PC-9 (cell line): ENCODE results near the gene SPEM2. TPM values are rescaled to one million over a fixed set of nuclear protein-coding genes. Genes with fewer than 3 reads are reported as not detected.

Experiments
- BruUV-seq: library from RNA; stranded (reverse); fragments of 400-500 nt; replicated peaks from 2 replicates; lab custom pipeline; 2021; lab: Mats Ljungman, UMichigan
- CTCF ChIA-PET: fragments of 300-600 bp; sonication (Branson Sonifier 250); formaldehyde crosslinking; loops from one replicate; lab custom pipeline; 2022; ENCODE audit warnings: antibody characterized with exemption; lab: Charles Lee
- POLR2A ChIA-PET: fragments of 300-600 bp; sonication (Branson Sonifier 250); formaldehyde crosslinking; loops from one replicate; lab custom pipeline; 2022; ENCODE audit warnings: antibody characterized with exemption; ENCODE audit not compliant: unreplicated experiment; lab: Charles Lee
- DNase-seq, 2 experiments: peaks; one replicate each; pipeline versions ENCODE4 v3.0.0 to v3.0.0-alpha.2; 2015 to 2022; ENCODE audit warnings: mixed read lengths in 1 of 2
- H2AFZ ChIP-seq: fragments of 200-600 bp; sonication (generic); 2 replicates; pipeline ENCODE4 v1.8.1; 2017; ENCODE audit warnings: antibody characterized with exemption
- H3F3A ChIP-seq: fragments of 200-600 bp; sonication (generic); 2 replicates; pipeline ENCODE4 v1.8.1; 2017; ENCODE audit warnings: antibody characterized with exemption, mild to moderate bottlenecking, low read depth; ENCODE audit not compliant: insufficient read depth
- H3K27ac ChIP-seq: fragments of 200-600 bp; sonication (generic); 2 replicates; pipeline ENCODE4 v1.6.1; 2016; ENCODE audit warnings: mixed run types
- H3K27me3 ChIP-seq: fragments of 200-600 bp; sonication (generic); 2 replicates; pipeline ENCODE4 v1.6.1; 2016; ENCODE audit warnings: low read depth, mixed run types; ENCODE audit not compliant: insufficient read depth
- H3K36me3 ChIP-seq: fragments of 200-600 bp; sonication (generic); 2 replicates; pipeline ENCODE4 v1.6.1; 2016; ENCODE audit warnings: low read depth, mixed run types
- H3K4me1 ChIP-seq: fragments of 200-600 bp; sonication (generic); replicated peaks from 2 replicates; pipeline ENCODE4 v1.6.1; 2016; ENCODE audit warnings: mixed run types; ENCODE audit not compliant: insufficient read depth
- H3K4me2 ChIP-seq: fragments of 200-600 bp; sonication (generic); 2 replicates; pipeline ENCODE4 v1.6.1; 2017; ENCODE audit warnings: mixed run types
- H3K4me3 ChIP-seq: fragments of 200-600 bp; sonication (generic); 2 replicates; pipeline ENCODE4 v1.6.1; 2016; ENCODE audit warnings: mixed run types
- H3K79me2 ChIP-seq: fragments of 200-600 bp; sonication (generic); 2 replicates; pipeline ENCODE4 v1.6.1; 2017; ENCODE audit warnings: low read depth, mixed run types
- H3K9me2 ChIP-seq: fragments of 200-600 bp; sonication (generic); 2 replicates; pipeline ENCODE4 v1.8.1; 2017; ENCODE audit warnings: mild to moderate bottlenecking; ENCODE audit not compliant: insufficient read depth
- H3K9me3 ChIP-seq: fragments of 200-600 bp; sonication (generic); 2 replicates; pipeline ENCODE4 v1.8.1; 2016; ENCODE audit warnings: low read depth; ENCODE audit not compliant: insufficient read depth
- H4K20me1 ChIP-seq: fragments of 200-600 bp; sonication (generic); 2 replicates; pipeline ENCODE4 v1.8.1; 2017; ENCODE audit not compliant: insufficient read depth
- EZH2 ChIP-seq: fragments of 200-600 bp; sonication (generic); IDR thresholded peaks from 2 replicates; pipeline ENCODE4 v1.8.0; 2017; ENCODE audit warnings: antibody characterized with exemption, low read depth
- intact Hi-C: fragments of 100-400 bp; cut with micrococcal nuclease; formaldehyde crosslinking; loops from one replicate; pipeline ENCODE4 v1.10.0; 2022; ENCODE audit not compliant: unreplicated experiment
- total RNA-seq: library from RNA; stranded (reverse); gene quantifications from 2 replicates; pipeline ENCODE4 v1.2.3, GENCODE V29; 2021
- TF ChIP-seq, protein P1 (sequence below): fragments of 200-600 bp; sonication (generic); conservative IDR thresholded peaks from 2 replicates; pipeline ENCODE4 v1.6.1; 2017; ENCODE audit warnings: mixed run types, antibody characterized with exemption, mild to moderate bottlenecking, moderate library complexity

SPEM2 gene
- total RNA-seq, 1 experiment from 2014 or later = 0.50 TPM

- CTCF ChIA-PET = interaction anchor here (0.5 to 1.1 kb wide), 2 partner anchors 13 to 660 kb away, joined by 3 read pairs; no protein-coding TSS in a partner anchor
- peak overlapping the region; percentile 78 for H2AFZ ChIP-seq
- no peaks in the 10 kb centered on the region for H3K36me3 ChIP-seq
- no peaks in the 10 kb centered on the region for H3K9me2 ChIP-seq
- H3K4me3 ChIP-seq = peak overlapping the region; percentile 71
- H3K27ac ChIP-seq = no peak overlapping the region
- DNase-seq = peak in 1 of 2 experiments; percentile 51
- TF ChIP-seq, protein P1, sequence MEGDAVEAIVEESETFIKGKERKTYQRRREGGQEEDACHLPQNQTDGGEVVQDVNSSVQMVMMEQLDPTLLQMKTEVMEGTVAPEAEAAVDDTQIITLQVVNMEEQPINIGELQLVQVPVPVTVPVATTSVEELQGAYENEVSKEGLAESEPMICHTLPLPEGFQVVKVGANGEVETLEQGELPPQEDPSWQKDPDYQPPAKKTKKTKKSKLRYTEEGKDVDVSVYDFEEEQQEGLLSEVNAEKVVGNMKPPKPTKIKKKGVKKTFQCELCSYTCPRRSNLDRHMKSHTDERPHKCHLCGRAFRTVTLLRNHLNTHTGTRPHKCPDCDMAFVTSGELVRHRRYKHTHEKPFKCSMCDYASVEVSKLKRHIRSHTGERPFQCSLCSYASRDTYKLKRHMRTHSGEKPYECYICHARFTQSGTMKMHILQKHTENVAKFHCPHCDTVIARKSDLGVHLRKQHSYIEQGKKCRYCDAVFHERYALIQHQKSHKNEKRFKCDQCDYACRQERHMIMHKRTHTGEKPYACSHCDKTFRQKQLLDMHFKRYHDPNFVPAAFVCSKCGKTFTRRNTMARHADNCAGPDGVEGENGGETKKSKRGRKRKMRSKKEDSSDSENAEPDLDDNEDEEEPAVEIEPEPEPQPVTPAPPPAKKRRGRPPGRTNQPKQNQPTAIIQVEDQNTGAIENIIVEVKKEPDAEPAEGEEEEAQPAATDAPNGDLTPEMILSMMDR = no peak
- TF ChIP-seq EZH2 = no peak
- H4K20me1 ChIP-seq = no peaks in the 10 kb centered on the region
- H3F3A ChIP-seq = peaks cover 13% of the 10 kb centered on the region; the same call in 1 of the 2 replicates
- peaks cover 8% of the 10 kb centered on the region; the same call in 1 of the 2 replicates for H3K79me2 ChIP-seq
- H3K9me3 ChIP-seq = no peaks in the 10 kb centered on the region
- intact Hi-C loops = no loop called here
- POLR2A ChIA-PET = interaction anchor here (0.7 to 1.1 kb wide), 3 partner anchors 19 to 247 kb away, joined by 15 to 26 read pairs (median 21); partner anchors contain the start of gene ZBTB4
- BruUV-seq = no TSS peak
- H3K27me3 ChIP-seq = no peaks in the 10 kb centered on the region
- H3K4me2 ChIP-seq = peak overlapping the region; percentile 90
- peaks cover 19% of the 10 kb centered on the region for H3K4me1 ChIP-seq
Measured at GRCh38 chr17:7440113-7440833, 14.9 kb downstream of the SPEM2 start.

GRCh38 chr17:7440834-7441195 lies 15.4 kb downstream of the SPEM2 start:
- ChIA-PET CTCF (interaction anchor here (0.5 to 1.1 kb wide), 6 partner anchors 10 to 660 kb away, joined by 3 to 10 read pairs (median 3); no protein-coding TSS in a partner anchor), POLR2A (interaction anchor here (1.1 kb wide), 1 partner anchor 39 kb away, joined by 26 read pairs; the partner anchor contains the start of gene ZBTB4)
- H3F3A ChIP-seq = peaks cover 9% of the 10 kb centered on the region; the same call in 1 of the 2 replicates
- no peak for DNase-seq
- no peak for TF ChIP-seq EZH2
- TF ChIP-seq, protein P1 = no peak
- H3K36me3 ChIP-seq = no peaks in the 10 kb centered on the region
- peak overlapping the region; percentile 90; the same call in 1 of the 2 replicates for H3K4me2 ChIP-seq
- H3K79me2 ChIP-seq = peaks cover 8% of the 10 kb centered on the region; the same call in 1 of the 2 replicates
- no peaks in the 10 kb centered on the region for H3K9me3 ChIP-seq
- H3K4me1 ChIP-seq = peaks cover 19% of the 10 kb centered on the region
- BruUV-seq = no TSS peak
- H4K20me1 ChIP-seq = no peaks in the 10 kb centered on the region
- no peaks in the 10 kb centered on the region for H3K27me3 ChIP-seq
- H2AFZ ChIP-seq = no peak overlapping the region
- intact Hi-C loops = no loop called here
- H3K9me2 ChIP-seq = no peaks in the 10 kb centered on the region
- H3K27ac ChIP-seq = no peak overlapping the region
- H3K4me3 ChIP-seq = no peak overlapping the region

- BruUV-seq = no TSS peak
- CTCF ChIA-PET = interaction anchor here (0.5 to 1.1 kb wide), 7 partner anchors 10 to 659 kb away, joined by 3 to 10 read pairs (median 3); no protein-coding TSS in a partner anchor
- intact Hi-C loops = no loop called here
Measured at GRCh38 chr17:7441266-7441665, 15.8 kb downstream of the SPEM2 start.

More at GRCh38 chr17:7441266-7441665, 15.8 kb downstream of the SPEM2 start:
- no peak overlapping the region for H3K4me2 ChIP-seq
- H3K36me3 ChIP-seq = no peaks in the 10 kb centered on the region
- no peak for TF ChIP-seq EZH2
- TF ChIP-seq, protein P1 = no peak
- POLR2A ChIA-PET = interaction anchor here (1.1 kb wide), 1 partner anchor 38 kb away, joined by 26 read pairs; the partner anchor contains the start of gene ZBTB4
- no peaks in the 10 kb centered on the region for H3K27me3 ChIP-seq
- no peak overlapping the region for H3K27ac ChIP-seq
- H3K4me1 ChIP-seq = peaks cover 17% of the 10 kb centered on the region
- H3F3A ChIP-seq = peaks cover 4% of the 10 kb centered on the region; the same call in 1 of the 2 replicates
- no peak for DNase-seq
- no peaks in the 10 kb centered on the region for H3K9me3 ChIP-seq
- H2AFZ ChIP-seq = no peak overlapping the region
- no peaks in the 10 kb centered on the region for H3K9me2 ChIP-seq
- H4K20me1 ChIP-seq = no peaks in the 10 kb centered on the region
- peaks cover 6% of the 10 kb centered on the region; the same call in 1 of the 2 replicates for H3K79me2 ChIP-seq
- H3K4me3 ChIP-seq = no peak overlapping the region
